GM12801 (cell line): ENCODE results near the gene RPE65.

Experiments
- CTCF ChIP-seq: IDR thresholded peaks from one replicate; pipeline ENCODE4 v1.5.1; 2011; ENCODE audit warnings: control low read depth; ENCODE audit not compliant: insufficient read length; ENCODE audit errors: extremely low read depth

RPE65 gene

GRCh38 chr1:68449901-68450300 is at the start of gene RPE65:
Gene RPE65, minus strand, starts transcription at chr1:68449954. Its CDS starts 49 bp downstream, at chr1:68449905.
- TF ChIP-seq CTCF, result no peak

GRCh38 chr1:68497358-68497698 is 47.6 kb upstream of the RPE65 start:
- TF ChIP-seq CTCF, result no peak

- no peak for TF ChIP-seq CTCF
These were observed 47.1 kb upstream of the RPE65 start, which contains the start of gene DEPDC1 for GRCh38 chr1:68496680-68497357. Gene DEPDC1, minus strand, starts transcription at chr1:68497082. Its CDS starts 83 bp downstream, at chr1:68496999.

- no peak for TF ChIP-seq CTCF
These were observed 46.4 kb upstream of the RPE65 start for GRCh38 chr1:68495968-68496679.

GRCh38 chr1:68495532-68495931 is 45.8 kb upstream of the RPE65 start:
- TF ChIP-seq CTCF, result no peak

- no peak for TF ChIP-seq CTCF
These were observed 43.4 kb upstream of the RPE65 start for GRCh38 chr1:68493193-68493592.

- TF ChIP-seq CTCF, result no peak
These were observed 40.4 kb upstream of the RPE65 start for GRCh38 chr1:68490046-68490651.
